CD14-positive monocyte (primary cell): ENCODE results near the gene GAREM1. TPM values are rescaled to one million over a fixed set of nuclear protein-coding genes. Genes with fewer than 3 reads are reported as not detected.

Source experiments
- DNase-seq, 3 donors: peaks; one replicate each; pipeline ENCODE4 v3.0.0-alpha.2; 2011 to 2022
- H2AFZ ChIP-seq: 2 replicates; pipeline ENCODE4 v1.6.0; 2012; ENCODE audit warnings: mild to moderate bottlenecking, low read depth, low read length, inconsistent platforms; ENCODE audit not compliant: insufficient read depth, poor library complexity, severe bottlenecking
- H3K27ac ChIP-seq, 2 donors: 1 replicate in 1 of 2; 2 replicates in 1 of 2; pipeline ENCODE4 v1.5.1; 2012 to 2013; ENCODE audit warnings: low read length in 2 of 2, control low read depth in 1 of 2, inconsistent platforms in 1 of 2, low read depth in 1 of 2, mild to moderate bottlenecking in 1 of 2
- H3K27me3 ChIP-seq, 2 donors: one replicate each; pipeline versions ENCODE4 v1.6.0 to v1.6.1; 2011 to 2013; ENCODE audit warnings: low read length in 2 of 2; ENCODE audit not compliant: control insufficient read depth in 2 of 2, insufficient read depth in 2 of 2
- H3K36me3 ChIP-seq, 2 donors: replicated peaks in 1 of 2; 1 replicate in 1 of 2; 2 replicates in 1 of 2; pipeline versions ENCODE4 v1.5.1 to v1.6.1; 2012 to 2013; ENCODE audit warnings: low read length in 2 of 2, control low read depth in 1 of 2, inconsistent platforms in 1 of 2, mild to moderate bottlenecking in 1 of 2; ENCODE audit not compliant: insufficient read depth in 2 of 2, control insufficient read depth in 1 of 2
- H3K4me1 ChIP-seq, 2 donors: 1 replicate in 1 of 2; 2 replicates in 1 of 2; pipeline versions ENCODE4 v1.5.1 to v1.6.1; 2012 to 2013; ENCODE audit warnings: low read length in 2 of 2, control low read depth in 1 of 2, inconsistent platforms in 1 of 2, mild to moderate bottlenecking in 1 of 2, moderate library complexity in 1 of 2; ENCODE audit not compliant: insufficient read depth in 2 of 2, control insufficient read depth in 1 of 2
- H3K4me2 ChIP-seq: replicated peaks from 2 replicates; pipeline ENCODE3; 2012; ENCODE audit warnings: low read length, moderate library complexity, mild to moderate bottlenecking; ENCODE audit not compliant: poor library complexity, severe bottlenecking; ENCODE audit errors: extremely low read depth
- H3K4me3 ChIP-seq, 3 experiments: fragments of 200-600 bp in 1 of 3; sonication (generic) in 1 of 3; replicated peaks in 1 of 3; 1 replicate in 2 of 3; 2 replicates in 1 of 3; pipeline ENCODE4 v1.5.1; 2011 to 2013; ENCODE audit warnings: low read length in 3 of 3, mild to moderate bottlenecking in 3 of 3, control low read depth in 2 of 3, low read depth in 2 of 3, inconsistent platforms in 1 of 3, moderate library complexity in 1 of 3
- H3K79me2 ChIP-seq: 2 replicates; pipeline ENCODE4 v1.6.0; 2012; ENCODE audit warnings: mild to moderate bottlenecking, control low read depth, inconsistent platforms, low read length, moderate library complexity; ENCODE audit not compliant: insufficient read depth
- H3K9ac ChIP-seq: 2 replicates; pipeline ENCODE4 v1.6.0; 2017; ENCODE audit warnings: low read length, mild to moderate bottlenecking; ENCODE audit not compliant: insufficient read depth, poor library complexity, severe bottlenecking
- H3K9me3 ChIP-seq, 2 donors: replicated peaks in 1 of 2; 1 replicate in 1 of 2; 2 replicates in 1 of 2; pipeline versions ENCODE4 v1.5.1 to v1.6.1; 2012 to 2013; ENCODE audit warnings: low read length in 2 of 2, control low read depth in 1 of 2; ENCODE audit not compliant: control insufficient read depth in 1 of 2, insufficient read depth in 1 of 2
- H4K20me1 ChIP-seq: 2 replicates; pipeline ENCODE4 v1.6.0; 2012; ENCODE audit warnings: mild to moderate bottlenecking, low read length, control low read depth, moderate library complexity; ENCODE audit not compliant: insufficient read depth
- H3K27ac Mint-ChIP-seq, 7 donors: one replicate each; pipeline ENCODE4 v1.8.0; 2020; ENCODE audit warnings: mild to moderate bottlenecking in 7 of 7, mixed read lengths in 7 of 7, moderate library complexity in 6 of 7, inconsistent platforms in 2 of 7
- H3K27me3 Mint-ChIP-seq, 3 donors: one replicate each; pipeline ENCODE4 v1.8.0; 2021 to 2022; ENCODE audit warnings: low read depth in 3 of 3, mild to moderate bottlenecking in 3 of 3, mixed read lengths in 3 of 3, moderate library complexity in 3 of 3, inconsistent platforms in 1 of 3
- H3K36me3 Mint-ChIP-seq, 2 donors: one replicate each; pipeline ENCODE4 v1.8.0; 2020; ENCODE audit warnings: mixed read lengths in 2 of 2, inconsistent platforms in 1 of 2, mild to moderate bottlenecking in 1 of 2
- H3K4me1 Mint-ChIP-seq: one replicate; pipeline ENCODE4 v1.8.0; 2020; ENCODE audit warnings: mild to moderate bottlenecking, mixed read lengths
- H3K4me3 Mint-ChIP-seq, 2 donors: one replicate each; pipeline ENCODE4 v1.8.0; 2020; ENCODE audit warnings: mild to moderate bottlenecking in 2 of 2, mixed read lengths in 2 of 2, moderate library complexity in 1 of 2
- H3K9me3 Mint-ChIP-seq, 7 donors: one replicate each; pipeline ENCODE4 v1.8.0; 2020 to 2022; ENCODE audit warnings: mixed read lengths in 7 of 7, mild to moderate bottlenecking in 6 of 7, moderate library complexity in 6 of 7, inconsistent platforms in 2 of 7
- WGBS: methylation state at CpG from one replicate; pipeline ENCODE4 v1.1.5; 2013; ENCODE audit warnings: missing lambda C conversion rate; ENCODE audit not compliant: insufficient coverage; 5-methylcytosine and 5-hydroxymethylcytosine counted together
- intact Hi-C, 2 donors: fragments of 100-400 bp; cut with micrococcal nuclease; formaldehyde crosslinking; loops; one replicate each; pipeline versions ENCODE4 v1.15.0 to v1.15.1; 2023
- polyA plus RNA-seq, 3 donors: library from polyadenylated mRNA; depleted of rRNA in 1 of 3; unstranded in 2 of 3; stranded (reverse) in 1 of 3; fragments of 300-500 nt in 2 of 3; fragments of >200 nt in 1 of 3; fragmentation: Illumina TruSeq in 2 of 3; gene quantifications; 1 replicate in 2 of 3; 2 replicates in 1 of 3; pipeline ENCODE4 v1.2.3, GENCODE V29; 2012 to 2021
- TF ChIP-seq, protein P1 (sequence below): fragments of 200-600 bp; IDR thresholded peaks from one replicate; pipeline ENCODE4 v1.8.0; 2022; ENCODE audit warnings: antibody characterized with exemption, mild to moderate bottlenecking

GAREM1 gene
- polyA plus RNA-seq, 3 donors: 0.24 TPM; not detected in 2

DNA sequence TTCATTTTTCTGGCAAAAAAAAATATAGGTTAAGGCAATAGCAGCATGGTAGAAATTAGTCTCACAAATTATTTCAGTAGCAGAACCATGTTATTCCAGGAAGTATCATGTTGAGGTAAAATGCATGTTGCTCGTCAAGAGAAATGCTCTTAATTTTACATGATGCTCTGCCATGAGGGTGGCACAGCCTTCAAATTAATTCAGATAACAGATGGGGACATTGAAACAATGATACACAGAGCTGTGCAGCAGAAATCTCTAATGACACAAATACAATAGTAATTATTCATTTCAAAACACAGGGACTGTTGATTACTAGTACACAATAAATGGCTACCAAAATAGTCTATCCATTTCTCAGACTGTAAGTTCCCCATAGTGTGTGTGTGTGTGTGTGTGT is 24.8 kb downstream of the GAREM1 start:
- no peaks in the 10 kb centered on the region for H3K27me3 ChIP-seq
- no peak overlapping the region for H3K4me2 ChIP-seq
- H3K9me3 Mint-ChIP-seq: no peaks in the 10 kb centered on the region
- TF ChIP-seq, protein P1, sequence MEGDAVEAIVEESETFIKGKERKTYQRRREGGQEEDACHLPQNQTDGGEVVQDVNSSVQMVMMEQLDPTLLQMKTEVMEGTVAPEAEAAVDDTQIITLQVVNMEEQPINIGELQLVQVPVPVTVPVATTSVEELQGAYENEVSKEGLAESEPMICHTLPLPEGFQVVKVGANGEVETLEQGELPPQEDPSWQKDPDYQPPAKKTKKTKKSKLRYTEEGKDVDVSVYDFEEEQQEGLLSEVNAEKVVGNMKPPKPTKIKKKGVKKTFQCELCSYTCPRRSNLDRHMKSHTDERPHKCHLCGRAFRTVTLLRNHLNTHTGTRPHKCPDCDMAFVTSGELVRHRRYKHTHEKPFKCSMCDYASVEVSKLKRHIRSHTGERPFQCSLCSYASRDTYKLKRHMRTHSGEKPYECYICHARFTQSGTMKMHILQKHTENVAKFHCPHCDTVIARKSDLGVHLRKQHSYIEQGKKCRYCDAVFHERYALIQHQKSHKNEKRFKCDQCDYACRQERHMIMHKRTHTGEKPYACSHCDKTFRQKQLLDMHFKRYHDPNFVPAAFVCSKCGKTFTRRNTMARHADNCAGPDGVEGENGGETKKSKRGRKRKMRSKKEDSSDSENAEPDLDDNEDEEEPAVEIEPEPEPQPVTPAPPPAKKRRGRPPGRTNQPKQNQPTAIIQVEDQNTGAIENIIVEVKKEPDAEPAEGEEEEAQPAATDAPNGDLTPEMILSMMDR: no peak
- H3K36me3 Mint-ChIP-seq: no peaks in the 10 kb centered on the region
- H3K27ac ChIP-seq: no peak overlapping the region
- no CpG with 5 or more reads among the region's 1 CpG for WGBS
- H3K27me3 Mint-ChIP-seq: peaks cover 0 to 5% (median 3%) of the 10 kb centered on the region in 3 donors
- no peak overlapping the region for H2AFZ ChIP-seq
- no peaks in the 10 kb centered on the region for H4K20me1 ChIP-seq
- H3K4me1 Mint-ChIP-seq: no peaks in the 10 kb centered on the region
- no peak overlapping the region for H3K27ac Mint-ChIP-seq
- no peaks in the 10 kb centered on the region for H3K4me1 ChIP-seq
- no peaks in the 10 kb centered on the region for H3K79me2 ChIP-seq
- H3K9me3 ChIP-seq: no peaks in the 10 kb centered on the region
- H3K9ac ChIP-seq: no peak overlapping the region
- no peak overlapping the region for H3K4me3 ChIP-seq
- no peak overlapping the region for H3K4me3 Mint-ChIP-seq
- no peaks in the 10 kb centered on the region for H3K36me3 ChIP-seq
- DNase-seq: no peak
- intact Hi-C loops: no loop called here

DNA sequence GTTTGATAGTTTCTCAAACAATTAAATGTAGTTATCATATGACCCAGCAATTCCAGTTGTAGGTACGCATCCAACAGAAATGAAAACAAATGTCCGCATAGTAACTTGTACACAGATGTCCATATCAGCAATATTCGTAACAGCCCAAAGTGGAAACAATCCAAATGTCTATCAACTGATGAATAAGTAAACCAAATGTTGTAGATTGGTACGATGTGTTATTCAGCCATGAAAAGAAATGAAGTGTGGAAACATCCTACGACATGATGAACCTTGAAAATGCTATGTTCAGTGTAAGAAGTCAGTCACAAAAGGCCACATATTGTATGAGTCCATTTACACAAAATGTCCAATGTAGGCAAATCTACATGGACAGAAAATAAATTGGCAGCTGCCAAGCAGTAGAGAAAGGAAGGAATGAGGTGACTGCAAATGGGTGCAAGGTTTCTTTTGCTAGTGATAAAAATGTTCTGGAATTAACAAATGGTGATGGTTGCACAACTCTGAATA is 26.9 kb downstream of the GAREM1 start:
- no peak overlapping the region for H3K27ac ChIP-seq
- H3K27me3 ChIP-seq: no peaks in the 10 kb centered on the region
- no peak overlapping the region for H3K4me3 ChIP-seq
- DNase-seq: no peak
- H3K9me3 ChIP-seq: no peaks in the 10 kb centered on the region
- H2AFZ ChIP-seq: no peak overlapping the region
- Mint-ChIP-seq H3K27ac (no peak overlapping the region), H3K27me3 (peaks cover 0 to 5% (median 2%) of the 10 kb centered on the region in 3 donors), H3K4me1 (no peaks in the 10 kb centered on the region), H3K9me3 (no peaks in the 10 kb centered on the region), H3K36me3 (no peaks in the 10 kb centered on the region), H3K4me3 (no peak overlapping the region)
- H3K79me2 ChIP-seq: no peaks in the 10 kb centered on the region
- intact Hi-C loops: no loop called here
- TF ChIP-seq, protein P1: no peak
- H3K4me2 ChIP-seq: no peak overlapping the region
- H3K36me3 ChIP-seq: no peaks in the 10 kb centered on the region
- no peak overlapping the region for H3K9ac ChIP-seq
- no peaks in the 10 kb centered on the region for H3K4me1 ChIP-seq
- no peaks in the 10 kb centered on the region for H4K20me1 ChIP-seq
- WGBS: no CpG with 5 or more reads among the region's 5 CpGs
